Measurements from ENCODE around the gene OBSCN.

- TF ChIP-seq CTCF (IDR thresholded peaks at IDR 0.05), result no peak
- no peak for TF ChIP-seq EP300 (IDR thresholded peaks at IDR 0.05)
- TF ChIP-seq POLR2A (IDR thresholded peaks at IDR 0.05), result no peak
These were observed 43.9 kb upstream of the OBSCN start for GRCh38 chr1:228163776-228164519.

Data from suprapubic skin (tissue), 3 donors.